SU-DHL-6 (cell line): ENCODE data around the gene RIC8B.

Experiments
- H2AFZ ChIP-seq: fragments of 200-600 bp; sonication (generic); 2 replicates; pipeline ENCODE4 v1.6.1; 2014; ENCODE audit warnings: low read depth, mild to moderate bottlenecking, moderate library complexity, mixed read lengths, antibody characterized with exemption, low read length; ENCODE audit not compliant: severe bottlenecking
- H3F3A ChIP-seq: fragments of 200-600 bp; shearing (Covaris generic); 2 replicates; pipeline ENCODE4 v1.6.0; 2016; ENCODE audit warnings: antibody characterized with exemption, mild to moderate bottlenecking; ENCODE audit not compliant: insufficient read depth
- H3K27ac ChIP-seq: fragments of 200-600 bp; sonication (generic); 2 replicates; pipeline ENCODE4 v1.5.1; 2016; ENCODE audit warnings: low read depth, mild to moderate bottlenecking, low read length, moderate library complexity, mixed read lengths
- H3K27me3 ChIP-seq: fragments of 200-600 bp; sonication (generic), shearing (Covaris generic); 2 replicates; pipeline ENCODE4 v1.6.0; 2014; ENCODE audit warnings: mild to moderate bottlenecking, low read length
- H3K36me3 ChIP-seq: fragments of 200-600 bp; sonication (generic); 2 replicates; pipeline ENCODE4 v1.6.1; 2014; ENCODE audit warnings: mild to moderate bottlenecking, low read length, mixed read lengths
- H3K4me2 ChIP-seq: fragments of 300-600, 200-600 bp; shearing (Covaris generic), sonication (generic); 2 replicates; pipeline ENCODE4 v1.6.0; 2014; ENCODE audit warnings: low read length, low read depth, mild to moderate bottlenecking; ENCODE audit not compliant: poor library complexity, severe bottlenecking
- H3K4me3 ChIP-seq: fragments of 200-600 bp; sonication (generic); 2 replicates; pipeline ENCODE4 v1.5.1; 2014; ENCODE audit warnings: antibody characterized with exemption, low read length, mild to moderate bottlenecking, mixed read lengths; ENCODE audit not compliant: insufficient read depth, poor library complexity, severe bottlenecking
- H3K79me2 ChIP-seq: fragments of 200-600 bp; sonication (generic); 2 replicates; pipeline ENCODE4 v1.6.1; 2014; ENCODE audit warnings: mild to moderate bottlenecking, low read length, moderate library complexity; ENCODE audit not compliant: insufficient read depth
- H3K9ac ChIP-seq: fragments of 200-600 bp; sonication (generic); 2 replicates; pipeline ENCODE4 v1.7.0; 2014; ENCODE audit warnings: mild to moderate bottlenecking, low read length
- H3K9me2 ChIP-seq: fragments of 200-600 bp; sonication (generic); replicated peaks from 2 replicates; pipeline ENCODE4 v1.6.1; 2014; ENCODE audit warnings: low read length; ENCODE audit not compliant: insufficient read depth
- H3K9me3 ChIP-seq: fragments of 200-600 bp; sonication (generic); 2 replicates; pipeline ENCODE4 v1.6.1; 2014; ENCODE audit warnings: low read length, mixed read lengths; ENCODE audit not compliant: insufficient read depth
- H4K20me1 ChIP-seq: fragments of 200-600 bp; sonication (generic); 2 replicates; pipeline ENCODE4 v1.6.1; 2014; ENCODE audit warnings: low read depth, mild to moderate bottlenecking, antibody characterized with exemption, low read length, moderate library complexity, mixed read lengths
- CTCF ChIP-seq: fragments of 200-600 bp; sonication (generic); IDR thresholded peaks from one replicate; pipeline ENCODE4 v1.5.1; 2017; ENCODE audit warnings: antibody characterized with exemption, mild to moderate bottlenecking, low read length, moderate library complexity; ENCODE audit not compliant: insufficient read depth, poor library complexity, severe bottlenecking
- EZH2phosphoT487 ChIP-seq: fragments of 200-600 bp; sonication (generic), shearing (Covaris generic); conservative IDR thresholded peaks from 2 replicates; pipeline ENCODE4 v1.6.1; 2018; ENCODE audit warnings: mild to moderate bottlenecking, antibody characterized with exemption, low read length, moderate library complexity, mixed read lengths

Gene RIC8B

DNA sequence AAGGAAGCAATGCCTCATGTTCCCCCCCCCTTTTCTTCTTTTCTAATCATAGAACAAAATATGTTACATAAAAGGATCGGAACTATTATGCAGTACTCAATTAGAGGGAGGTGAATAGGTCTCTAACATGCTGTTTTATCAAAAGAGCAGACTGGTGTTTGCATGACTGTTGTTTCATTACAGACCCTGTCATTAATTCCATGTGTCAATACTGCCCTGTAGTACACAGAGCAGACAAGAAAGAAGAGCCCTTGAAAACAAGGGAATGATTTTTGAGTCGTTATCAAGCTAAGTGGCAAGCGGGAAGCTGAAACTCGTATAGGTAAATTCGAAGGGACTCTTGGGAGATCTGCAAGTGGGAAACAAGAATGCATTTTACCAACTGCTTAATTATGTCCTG, 104.3 kb downstream of the RIC8B start:
- no peaks in the 10 kb centered on the region for H3K9me3 ChIP-seq
- H3K27ac ChIP-seq = no peak overlapping the region
- H3K36me3 ChIP-seq = no peaks in the 10 kb centered on the region
- no peak overlapping the region for H2AFZ ChIP-seq
- H3K79me2 ChIP-seq = no peaks in the 10 kb centered on the region
- H4K20me1 ChIP-seq = no peaks in the 10 kb centered on the region
- H3K4me3 ChIP-seq = no peak overlapping the region
- H3K9me2 ChIP-seq = no peaks in the 10 kb centered on the region
- TF ChIP-seq CTCF (no peak), EZH2phosphoT487 (no peak)
- H3K9ac ChIP-seq = no peak overlapping the region
- H3F3A ChIP-seq = no peaks in the 10 kb centered on the region
- no peaks in the 10 kb centered on the region for H3K27me3 ChIP-seq
- no peak overlapping the region for H3K4me2 ChIP-seq

GRCh38 chr12:106879612-106880011, 105.1 kb downstream of the RIC8B start:
- Histone ChIP-seq H3K4me3 (no peak overlapping the region), H3K9me2 (no peaks in the 10 kb centered on the region)

DNA sequence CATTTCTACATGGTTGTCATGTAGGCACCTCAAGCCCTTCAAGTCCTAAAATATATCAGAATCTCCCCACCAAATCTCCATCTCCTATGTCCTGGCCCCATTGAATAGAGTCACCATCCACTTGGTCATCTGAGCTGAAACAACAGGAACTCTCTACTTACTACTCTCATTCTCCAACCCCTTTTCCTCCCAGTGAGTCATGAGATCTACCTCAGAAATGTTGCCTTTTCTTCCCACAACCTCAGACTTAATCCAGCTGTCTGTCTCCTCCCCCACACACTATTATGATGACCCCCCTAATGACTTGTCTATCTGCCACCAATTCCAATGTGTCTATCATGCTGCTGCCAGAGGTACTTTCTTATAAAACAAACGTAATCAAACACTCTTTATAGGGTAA, 108.9 kb downstream of the RIC8B start:
- no peaks in the 10 kb centered on the region for H3K9me2 ChIP-seq
- TF ChIP-seq CTCF (no peak), EZH2phosphoT487 (no peak)
- H3K27me3 ChIP-seq = no peaks in the 10 kb centered on the region
- H3K9ac ChIP-seq = no peak overlapping the region
- no peaks in the 10 kb centered on the region for H3K79me2 ChIP-seq
- H3F3A ChIP-seq = no peaks in the 10 kb centered on the region
- H3K36me3 ChIP-seq = no peaks in the 10 kb centered on the region
- H2AFZ ChIP-seq = no peak overlapping the region
- no peaks in the 10 kb centered on the region for H3K9me3 ChIP-seq
- H3K4me3 ChIP-seq = no peak overlapping the region
- no peak overlapping the region for H3K4me2 ChIP-seq
- no peak overlapping the region for H3K27ac ChIP-seq
- H4K20me1 ChIP-seq = no peaks in the 10 kb centered on the region

More at GRCh38 chr12:106879612-106880011, 105.1 kb downstream of the RIC8B start:
- no peak overlapping the region for H3K4me2 ChIP-seq
- H3K9ac ChIP-seq = no peak overlapping the region
- no peaks in the 10 kb centered on the region for H3K9me3 ChIP-seq
- H3K27me3 ChIP-seq = no peaks in the 10 kb centered on the region
- no peak overlapping the region for H2AFZ ChIP-seq
- H3K27ac ChIP-seq = no peak overlapping the region
- no peaks in the 10 kb centered on the region for H4K20me1 ChIP-seq
- no peaks in the 10 kb centered on the region for H3F3A ChIP-seq
- TF ChIP-seq CTCF (no peak), EZH2phosphoT487 (no peak)
- no peaks in the 10 kb centered on the region for H3K79me2 ChIP-seq
- no peaks in the 10 kb centered on the region for H3K36me3 ChIP-seq

DNA sequence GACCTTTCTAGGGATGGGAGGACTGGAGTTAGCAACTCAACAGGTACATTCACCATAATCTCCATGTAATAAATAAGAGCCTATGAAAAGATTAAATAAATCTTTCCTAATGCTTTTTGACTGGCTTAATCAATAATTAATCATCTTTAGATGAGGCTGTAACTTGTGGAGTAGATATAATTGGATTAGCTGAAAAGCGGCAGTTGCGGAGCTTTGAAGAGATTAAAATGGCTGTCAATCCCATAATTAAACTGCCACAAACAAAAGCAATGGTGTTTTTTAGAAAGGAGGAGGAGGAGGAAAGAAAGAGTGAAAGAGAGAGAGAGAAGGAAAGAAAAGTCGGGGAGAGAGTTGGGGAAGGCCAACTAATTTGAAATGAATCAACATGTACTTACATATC, 110.5 kb downstream of the RIC8B start:
- H4K20me1 ChIP-seq = no peaks in the 10 kb centered on the region
- H3K4me3 ChIP-seq = no peak overlapping the region
- no peaks in the 10 kb centered on the region for H3K9me2 ChIP-seq
- H3F3A ChIP-seq = no peaks in the 10 kb centered on the region
- no peaks in the 10 kb centered on the region for H3K27me3 ChIP-seq
- H3K79me2 ChIP-seq = no peaks in the 10 kb centered on the region
- TF ChIP-seq EZH2phosphoT487 (no peak), CTCF (no peak)
- H3K4me2 ChIP-seq = no peak overlapping the region
- no peak overlapping the region for H2AFZ ChIP-seq
- H3K9ac ChIP-seq = no peak overlapping the region
- H3K9me3 ChIP-seq = no peaks in the 10 kb centered on the region
- H3K36me3 ChIP-seq = no peaks in the 10 kb centered on the region
- no peak overlapping the region for H3K27ac ChIP-seq
